ENCODE data around the gene TAS2R10. TPM values are rescaled to one million over a fixed set of nuclear protein-coding genes. Genes with fewer than 3 reads are reported as not detected.
"Not testable (repeated sequence)": the region's sequence is repeated elsewhere in the genome, so short reads cannot be mapped to it uniquely, and the experiment has no call there.

TAS2R10 gene
- total RNA-seq, 1 donor from 2014 or later, result 0.69 TPM

DNA sequence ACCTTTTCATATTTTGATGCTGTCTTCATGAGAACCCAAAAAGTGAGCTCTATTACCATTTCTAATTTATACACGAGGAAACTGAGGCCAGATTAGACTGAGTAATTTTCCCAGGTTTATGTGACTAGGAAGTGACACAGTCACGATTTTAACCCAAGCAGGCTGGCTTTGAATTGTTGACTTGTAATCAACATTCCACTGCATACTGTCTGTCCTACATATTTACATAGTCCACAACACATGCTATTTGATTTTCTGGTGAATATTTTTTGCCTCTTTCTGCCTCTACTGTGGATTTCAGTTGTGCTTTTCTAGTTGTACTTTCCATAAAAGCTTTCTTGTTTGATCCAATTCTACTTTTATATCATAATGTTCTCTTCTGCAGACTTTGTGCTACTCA is 31.9 kb downstream of the TAS2R10 start:
- Mint-ChIP-seq H3K9me3 (ENCODE audit: unreplicated experiment) (peaks cover 1% of the 10 kb centered on the region), H3K27ac (ENCODE audit: unreplicated experiment) (no peak overlapping the region), H3K4me1 (ENCODE audit: low read depth, unreplicated experiment) (no peaks in the 10 kb centered on the region), H3K36me3 (ENCODE audit: unreplicated experiment) (no peaks in the 10 kb centered on the region), H3K4me3 (ENCODE audit: unreplicated experiment) (no peak overlapping the region), H3K27me3 (ENCODE audit: unreplicated experiment) (no peaks in the 10 kb centered on the region)
- no peak for DNase-seq
- TF ChIP-seq, protein P1, sequence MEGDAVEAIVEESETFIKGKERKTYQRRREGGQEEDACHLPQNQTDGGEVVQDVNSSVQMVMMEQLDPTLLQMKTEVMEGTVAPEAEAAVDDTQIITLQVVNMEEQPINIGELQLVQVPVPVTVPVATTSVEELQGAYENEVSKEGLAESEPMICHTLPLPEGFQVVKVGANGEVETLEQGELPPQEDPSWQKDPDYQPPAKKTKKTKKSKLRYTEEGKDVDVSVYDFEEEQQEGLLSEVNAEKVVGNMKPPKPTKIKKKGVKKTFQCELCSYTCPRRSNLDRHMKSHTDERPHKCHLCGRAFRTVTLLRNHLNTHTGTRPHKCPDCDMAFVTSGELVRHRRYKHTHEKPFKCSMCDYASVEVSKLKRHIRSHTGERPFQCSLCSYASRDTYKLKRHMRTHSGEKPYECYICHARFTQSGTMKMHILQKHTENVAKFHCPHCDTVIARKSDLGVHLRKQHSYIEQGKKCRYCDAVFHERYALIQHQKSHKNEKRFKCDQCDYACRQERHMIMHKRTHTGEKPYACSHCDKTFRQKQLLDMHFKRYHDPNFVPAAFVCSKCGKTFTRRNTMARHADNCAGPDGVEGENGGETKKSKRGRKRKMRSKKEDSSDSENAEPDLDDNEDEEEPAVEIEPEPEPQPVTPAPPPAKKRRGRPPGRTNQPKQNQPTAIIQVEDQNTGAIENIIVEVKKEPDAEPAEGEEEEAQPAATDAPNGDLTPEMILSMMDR (IDR thresholded peaks at IDR 0.05; ENCODE audit: partially characterized antibody, unreplicated experiment), result no peak

DNA sequence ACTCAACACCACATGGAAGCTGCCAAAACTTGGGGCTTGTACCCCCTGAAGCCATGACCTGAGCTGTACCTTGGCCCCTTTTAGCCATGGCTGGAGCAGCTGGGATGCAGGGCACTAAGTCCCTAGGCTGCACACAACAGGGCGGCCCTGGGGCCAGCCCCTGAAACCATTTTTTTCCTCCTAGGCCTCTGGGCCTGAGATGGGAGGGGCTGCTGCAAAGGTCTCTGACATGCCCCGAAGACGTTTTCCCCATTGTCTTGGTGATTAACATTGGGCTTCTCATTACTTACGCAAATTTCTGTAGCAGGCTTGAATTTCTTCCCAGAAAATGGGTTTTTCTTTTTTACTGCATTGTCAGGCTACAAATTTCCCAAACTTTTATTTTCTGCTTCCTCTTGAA is 34.4 kb downstream of the TAS2R10 start:
- H3K4me1 Mint-ChIP-seq (ENCODE audit: low read depth, unreplicated experiment); H3K27me3 Mint-ChIP-seq (ENCODE audit: unreplicated experiment); H3K27ac Mint-ChIP-seq (ENCODE audit: unreplicated experiment); H3K4me3 Mint-ChIP-seq (ENCODE audit: unreplicated experiment); H3K9me3 Mint-ChIP-seq (ENCODE audit: unreplicated experiment); DNase-seq; H3K36me3 Mint-ChIP-seq (ENCODE audit: unreplicated experiment): not testable (repeated sequence)

DNA sequence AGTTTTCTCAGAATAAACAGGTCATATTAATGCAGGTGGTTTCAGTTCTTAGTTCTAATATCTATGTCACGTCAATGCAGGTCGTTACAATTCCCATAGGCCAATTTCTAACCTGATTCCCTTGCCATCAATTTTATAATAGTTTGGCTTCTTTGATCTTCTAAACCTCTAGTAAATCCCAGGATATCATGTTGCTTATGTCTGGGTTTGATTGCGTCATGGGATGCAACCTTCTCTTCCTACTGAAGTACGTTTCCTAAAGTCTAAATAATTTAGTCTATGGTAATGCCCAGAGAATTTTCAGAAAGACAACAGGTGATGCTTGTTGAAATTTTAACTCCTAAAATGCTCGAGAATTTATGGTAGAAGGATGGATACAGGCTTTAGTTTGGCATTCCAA is 42.9 kb downstream of the TAS2R10 start:
- Mint-ChIP-seq H3K36me3 (ENCODE audit: unreplicated experiment) (no peaks in the 10 kb centered on the region), H3K4me1 (ENCODE audit: low read depth, unreplicated experiment) (peaks cover 7% of the 10 kb centered on the region), H3K4me3 (ENCODE audit: unreplicated experiment) (no peak overlapping the region), H3K9me3 (ENCODE audit: unreplicated experiment) (no peaks in the 10 kb centered on the region), H3K27me3 (ENCODE audit: unreplicated experiment) (no peaks in the 10 kb centered on the region), H3K27ac (ENCODE audit: unreplicated experiment) (no peak overlapping the region)
- no peak for DNase-seq
- TF ChIP-seq, protein P1 (IDR thresholded peaks at IDR 0.05; ENCODE audit: partially characterized antibody, unreplicated experiment), result no peak

DNA sequence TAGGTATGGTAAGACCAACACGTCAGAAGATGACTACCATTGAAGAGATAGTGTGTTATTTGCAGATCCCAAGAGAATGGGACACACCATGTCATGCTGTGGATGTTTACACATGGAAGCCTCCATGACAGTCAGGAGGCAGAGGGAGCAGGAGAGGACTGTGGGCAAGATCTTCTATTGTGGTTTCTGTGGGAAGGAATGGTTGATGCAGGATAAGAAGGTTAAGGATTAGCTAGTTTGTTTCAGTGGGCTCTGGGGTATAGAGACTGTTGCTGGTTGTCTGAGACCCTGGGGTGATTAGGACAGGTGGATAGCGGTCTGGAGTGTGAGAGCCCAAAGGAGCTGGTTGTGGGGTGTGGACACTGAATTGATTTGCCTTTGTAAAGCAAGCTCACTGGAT is 47.1 kb downstream of the TAS2R10 start:
- TF ChIP-seq, protein P1 (IDR thresholded peaks at IDR 0.05; ENCODE audit: partially characterized antibody, unreplicated experiment), result no peak
- peak overlapping the region; percentile 31 for H3K27ac Mint-ChIP-seq (ENCODE audit: unreplicated experiment)
- H3K9me3 Mint-ChIP-seq (ENCODE audit: unreplicated experiment), result no peaks in the 10 kb centered on the region
- H3K27me3 Mint-ChIP-seq (ENCODE audit: unreplicated experiment), result no peaks in the 10 kb centered on the region
- peaks cover 7% of the 10 kb centered on the region for H3K4me1 Mint-ChIP-seq (ENCODE audit: low read depth, unreplicated experiment)
- H3K36me3 Mint-ChIP-seq (ENCODE audit: unreplicated experiment), result no peaks in the 10 kb centered on the region
- DNase-seq, result no peak
- H3K4me3 Mint-ChIP-seq (ENCODE audit: unreplicated experiment), result no peak overlapping the region

Other genes starting within 250 kb of the TAS2R10 start
- gene MAGOHB, start 212.7 kb downstream of the TAS2R10 start, total RNA-seq (ENCODE audit: unreplicated experiment), result 22.1 TPM
- gene STYK1, start 152.3 kb downstream of the TAS2R10 start, total RNA-seq (ENCODE audit: unreplicated experiment), result not detected
- gene YBX3, start 103.0 kb downstream of the TAS2R10 start, total RNA-seq (ENCODE audit: unreplicated experiment), result 39.0 TPM
- gene TAS2R7, start 23.7 kb downstream of the TAS2R10 start, total RNA-seq (ENCODE audit: unreplicated experiment), result 0.39 TPM
- not detected for gene TAS2R8, start 19.1 kb downstream of the TAS2R10 start, total RNA-seq (ENCODE audit: unreplicated experiment)
- not detected for gene TAS2R9, start 16.2 kb downstream of the TAS2R10 start, total RNA-seq (ENCODE audit: unreplicated experiment)
- gene PRR4, start 23.1 kb upstream of the TAS2R10 start, total RNA-seq (ENCODE audit: unreplicated experiment), result 7.5 TPM
- 33.3 TPM for gene PRH1, start 57.9 kb upstream of the TAS2R10 start, total RNA-seq (ENCODE audit: unreplicated experiment)
- 2.0 TPM for gene TAS2R13, start 83.2 kb upstream of the TAS2R10 start, total RNA-seq (ENCODE audit: unreplicated experiment)
- not detected for gene PRH2, start 102.9 kb upstream of the TAS2R10 start, total RNA-seq (ENCODE audit: unreplicated experiment)
- gene TAS2R14, start 112.9 kb upstream of the TAS2R10 start, total RNA-seq (ENCODE audit: unreplicated experiment), result 3.3 TPM
- gene TAS2R50, start 160.6 kb upstream of the TAS2R10 start, total RNA-seq (ENCODE audit: unreplicated experiment), result 1.3 TPM
- gene TAS2R20, start 171.9 kb upstream of the TAS2R10 start, total RNA-seq (ENCODE audit: unreplicated experiment), result 3.4 TPM
- 7.9 TPM for gene TAS2R19, start 196.3 kb upstream of the TAS2R10 start, total RNA-seq (ENCODE audit: unreplicated experiment)
- 5.7 TPM for gene TAS2R31, start 205.0 kb upstream of the TAS2R10 start, total RNA-seq (ENCODE audit: unreplicated experiment)
- gene TAS2R46, start 235.9 kb upstream of the TAS2R10 start, total RNA-seq (ENCODE audit: unreplicated experiment), result 3.3 TPM